ENCODE results near the gene DNTT.

DNA sequence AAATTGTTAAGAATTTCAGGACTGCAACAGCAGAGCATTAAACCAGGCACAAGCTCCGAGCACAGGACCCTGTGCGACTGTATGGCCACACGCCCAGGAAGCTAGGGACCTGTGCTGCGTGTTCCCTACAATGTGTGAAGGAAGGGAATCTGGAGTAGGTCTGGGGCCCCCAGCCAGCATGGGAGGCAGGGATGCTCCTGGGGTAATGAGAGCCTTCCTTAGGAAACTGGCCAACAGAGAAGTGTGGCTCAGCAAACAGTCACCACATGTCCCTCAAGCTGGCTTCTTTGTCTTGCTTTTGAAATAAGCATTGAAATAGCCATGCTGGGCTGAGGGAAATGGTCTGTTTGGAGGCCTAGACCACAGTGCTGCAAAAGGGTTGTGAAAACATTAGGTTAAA is 41.1 kb upstream of the DNTT start:
- TF ChIP-seq ZNF639 (tag by site-specific recombination; IDR thresholded peaks at IDR 0.05) = no peak
- TF ChIP-seq, protein P1, sequence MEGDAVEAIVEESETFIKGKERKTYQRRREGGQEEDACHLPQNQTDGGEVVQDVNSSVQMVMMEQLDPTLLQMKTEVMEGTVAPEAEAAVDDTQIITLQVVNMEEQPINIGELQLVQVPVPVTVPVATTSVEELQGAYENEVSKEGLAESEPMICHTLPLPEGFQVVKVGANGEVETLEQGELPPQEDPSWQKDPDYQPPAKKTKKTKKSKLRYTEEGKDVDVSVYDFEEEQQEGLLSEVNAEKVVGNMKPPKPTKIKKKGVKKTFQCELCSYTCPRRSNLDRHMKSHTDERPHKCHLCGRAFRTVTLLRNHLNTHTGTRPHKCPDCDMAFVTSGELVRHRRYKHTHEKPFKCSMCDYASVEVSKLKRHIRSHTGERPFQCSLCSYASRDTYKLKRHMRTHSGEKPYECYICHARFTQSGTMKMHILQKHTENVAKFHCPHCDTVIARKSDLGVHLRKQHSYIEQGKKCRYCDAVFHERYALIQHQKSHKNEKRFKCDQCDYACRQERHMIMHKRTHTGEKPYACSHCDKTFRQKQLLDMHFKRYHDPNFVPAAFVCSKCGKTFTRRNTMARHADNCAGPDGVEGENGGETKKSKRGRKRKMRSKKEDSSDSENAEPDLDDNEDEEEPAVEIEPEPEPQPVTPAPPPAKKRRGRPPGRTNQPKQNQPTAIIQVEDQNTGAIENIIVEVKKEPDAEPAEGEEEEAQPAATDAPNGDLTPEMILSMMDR (tag by site-specific recombination; IDR thresholded peaks at IDR 0.05) = no peak
- no peak for TF ChIP-seq KLF9 (tag by site-specific recombination; IDR thresholded peaks at IDR 0.05; ENCODE audit: low read depth)
- TF ChIP-seq PRDM6 (tag by site-specific recombination; IDR thresholded peaks at IDR 0.05) = no peak
- no peak for TF ChIP-seq ZNF610 (tag by site-specific recombination; IDR thresholded peaks at IDR 0.05; ENCODE audit: borderline replicate concordance)
- TF ChIP-seq YY1 (tag by site-specific recombination; IDR thresholded peaks at IDR 0.05) = no peak
- TF ChIP-seq ZNF416 (tag by site-specific recombination; IDR thresholded peaks at IDR 0.05) = no peak
- TF ChIP-seq ZNF133 (tag by site-specific recombination; IDR thresholded peaks at IDR 0.05) = no peak
- no peak for TF ChIP-seq ZNF530 (tag by site-specific recombination; IDR thresholded peaks at IDR 0.05; ENCODE audit: low read depth)
- TF ChIP-seq ZBTB20 (tag by site-specific recombination; IDR thresholded peaks at IDR 0.05) = no peak

All from HEK293 (cell line).